ENCODE results near the gene WIPF1.

DNA sequence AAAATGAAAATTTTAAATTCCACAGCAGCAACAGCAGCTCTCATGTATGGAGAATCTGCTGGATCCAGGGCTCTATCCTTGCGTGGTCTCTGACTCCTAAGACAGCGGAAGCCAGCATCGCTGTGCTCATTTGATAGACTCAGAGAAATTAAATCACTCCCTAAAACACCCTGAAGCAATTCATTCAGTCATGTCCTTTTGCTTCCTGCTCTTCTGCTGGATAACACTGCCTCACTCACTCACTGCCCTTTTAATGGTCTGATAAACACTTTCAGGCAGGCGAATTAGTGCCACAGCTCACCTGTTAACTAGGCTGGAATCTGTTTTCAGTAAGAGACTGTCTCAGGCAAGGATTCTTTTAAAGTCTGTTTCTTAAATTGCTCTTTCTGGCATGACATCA, 10.0 kb downstream of the WIPF1 start:
- TF ChIP-seq, protein P1, sequence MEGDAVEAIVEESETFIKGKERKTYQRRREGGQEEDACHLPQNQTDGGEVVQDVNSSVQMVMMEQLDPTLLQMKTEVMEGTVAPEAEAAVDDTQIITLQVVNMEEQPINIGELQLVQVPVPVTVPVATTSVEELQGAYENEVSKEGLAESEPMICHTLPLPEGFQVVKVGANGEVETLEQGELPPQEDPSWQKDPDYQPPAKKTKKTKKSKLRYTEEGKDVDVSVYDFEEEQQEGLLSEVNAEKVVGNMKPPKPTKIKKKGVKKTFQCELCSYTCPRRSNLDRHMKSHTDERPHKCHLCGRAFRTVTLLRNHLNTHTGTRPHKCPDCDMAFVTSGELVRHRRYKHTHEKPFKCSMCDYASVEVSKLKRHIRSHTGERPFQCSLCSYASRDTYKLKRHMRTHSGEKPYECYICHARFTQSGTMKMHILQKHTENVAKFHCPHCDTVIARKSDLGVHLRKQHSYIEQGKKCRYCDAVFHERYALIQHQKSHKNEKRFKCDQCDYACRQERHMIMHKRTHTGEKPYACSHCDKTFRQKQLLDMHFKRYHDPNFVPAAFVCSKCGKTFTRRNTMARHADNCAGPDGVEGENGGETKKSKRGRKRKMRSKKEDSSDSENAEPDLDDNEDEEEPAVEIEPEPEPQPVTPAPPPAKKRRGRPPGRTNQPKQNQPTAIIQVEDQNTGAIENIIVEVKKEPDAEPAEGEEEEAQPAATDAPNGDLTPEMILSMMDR (IDR thresholded peaks at IDR 0.05): no peak
- no peak for TF ChIP-seq POLR2A (IDR thresholded peaks at IDR 0.05)

Data from body of pancreas (tissue), 4 donors.